Mesenchymal stem cell (in vitro differentiated cells and primary cell): ENCODE measurements around the gene CCDC187.

Experiments
- DNase-seq: peaks from one replicate; pipeline ENCODE4 v3.0.0-alpha.2; 2013
- H2AFZ ChIP-seq: one replicate; pipeline ENCODE4 v1.6.1; 2013; ENCODE audit warnings: low read depth, mild to moderate bottlenecking, control low read depth, inconsistent platforms, low read length, moderate library complexity
- H2AK5ac ChIP-seq: 2 replicates; pipeline ENCODE4 v1.6.1; 2013; ENCODE audit warnings: low read length, moderate library complexity, mild to moderate bottlenecking, inconsistent platforms; ENCODE audit not compliant: severe bottlenecking
- H2BK120ac ChIP-seq: one replicate; pipeline ENCODE4 v1.6.1; 2013; ENCODE audit warnings: low read depth, mild to moderate bottlenecking, inconsistent platforms, low read length, moderate library complexity
- H2BK12ac ChIP-seq, 2 experiments: one replicate each; pipeline ENCODE4 v1.6.1; 2013; ENCODE audit warnings: inconsistent platforms in 2 of 2, low read length in 2 of 2, mild to moderate bottlenecking in 2 of 2, moderate library complexity in 2 of 2, control low read depth in 1 of 2
- H2BK15ac ChIP-seq: one replicate; pipeline ENCODE4 v1.6.1; 2013; ENCODE audit warnings: mild to moderate bottlenecking, low read depth, inconsistent platforms; ENCODE audit not compliant: poor library complexity, severe bottlenecking
- H2BK5ac ChIP-seq: 2 replicates; pipeline ENCODE4 v1.6.1; 2013; ENCODE audit warnings: low read depth, mild to moderate bottlenecking, low read length, control low read depth, inconsistent platforms; ENCODE audit not compliant: poor library complexity, severe bottlenecking
- H3K14ac ChIP-seq, 2 experiments: one replicate each; pipeline ENCODE4 v1.6.1; 2013; ENCODE audit warnings: inconsistent platforms in 2 of 2, low read length in 2 of 2, control low read depth in 1 of 2, mild to moderate bottlenecking in 1 of 2, moderate library complexity in 1 of 2
- H3K18ac ChIP-seq, 2 experiments: one replicate each; pipeline ENCODE4 v1.6.1; 2013; ENCODE audit warnings: inconsistent platforms in 2 of 2, low read length in 2 of 2, control low read depth in 1 of 2, low read depth in 1 of 2, mild to moderate bottlenecking in 1 of 2
- H3K23ac ChIP-seq, 2 experiments: one replicate each; pipeline ENCODE4 v1.6.1; 2013; ENCODE audit warnings: inconsistent platforms in 2 of 2, low read length in 2 of 2, mild to moderate bottlenecking in 2 of 2, moderate library complexity in 2 of 2, control low read depth in 1 of 2
- H3K27ac ChIP-seq: 2 replicates; pipeline ENCODE4 v1.5.1; 2013; ENCODE audit warnings: mild to moderate bottlenecking, moderate library complexity, low read length, control low read depth, inconsistent platforms; ENCODE audit not compliant: poor library complexity, severe bottlenecking
- H3K27me3 ChIP-seq, 2 experiments: 2 replicates each; pipeline versions ENCODE4 v1.6.1 to v1.7.0; 2013; ENCODE audit warnings: low read length in 2 of 2, mild to moderate bottlenecking in 2 of 2, moderate library complexity in 2 of 2, control low read depth in 1 of 2, inconsistent platforms in 1 of 2; ENCODE audit not compliant: control insufficient read depth in 1 of 2, insufficient read depth in 1 of 2
- H3K36me3 ChIP-seq, 2 experiments: 2 replicates each; pipeline versions ENCODE4 v1.6.1 to v1.7.0; 2013; ENCODE audit warnings: low read length in 2 of 2, control low read depth in 1 of 2, inconsistent platforms in 1 of 2, low read depth in 1 of 2, mild to moderate bottlenecking in 1 of 2; ENCODE audit not compliant: insufficient read depth in 2 of 2, control insufficient read depth in 1 of 2
- H3K4ac ChIP-seq, 2 experiments: one replicate each; pipeline ENCODE4 v1.6.1; 2013; ENCODE audit warnings: inconsistent platforms in 2 of 2, low read length in 2 of 2, mild to moderate bottlenecking in 2 of 2, moderate library complexity in 2 of 2, control low read depth in 1 of 2, low read depth in 1 of 2
- H3K4me1 ChIP-seq: 2 replicates; pipeline ENCODE4 v1.6.1; 2013; ENCODE audit warnings: low read depth, low read length, control low read depth; ENCODE audit not compliant: control insufficient read depth, insufficient read depth
- H3K4me2 ChIP-seq: 2 replicates; pipeline ENCODE4 v1.6.1; 2013; ENCODE audit warnings: low read length, mild to moderate bottlenecking, inconsistent platforms; ENCODE audit not compliant: poor library complexity, severe bottlenecking
- H3K4me3 ChIP-seq, 2 experiments: 2 replicates each; pipeline versions ENCODE4 v1.5.1 to v1.7.0; 2013; ENCODE audit warnings: low read length in 2 of 2, mild to moderate bottlenecking in 2 of 2, control low read depth in 1 of 2, low read depth in 1 of 2; ENCODE audit not compliant: insufficient read depth in 1 of 2
- H3K79me1 ChIP-seq: replicated peaks from 2 replicates; pipeline ENCODE4 v1.6.1; 2013; ENCODE audit warnings: mild to moderate bottlenecking, control low read depth, low read length, inconsistent platforms; ENCODE audit not compliant: poor library complexity, severe bottlenecking
- H3K9ac ChIP-seq: 2 replicates; pipeline ENCODE4 v1.7.0; 2013; ENCODE audit warnings: mild to moderate bottlenecking, low read length, moderate library complexity
- H3K9me3 ChIP-seq: 2 replicates; pipeline ENCODE4 v1.7.0; 2013; ENCODE audit warnings: mild to moderate bottlenecking, low read length; ENCODE audit not compliant: control insufficient read depth
- H4K8ac ChIP-seq: one replicate; pipeline ENCODE4 v1.6.1; 2013; ENCODE audit warnings: inconsistent platforms, mild to moderate bottlenecking, low read length, moderate library complexity
- H4K91ac ChIP-seq: one replicate; pipeline ENCODE4 v1.6.1; 2013; ENCODE audit warnings: mild to moderate bottlenecking, low read length, inconsistent platforms
- WGBS: methylation state at CpG from one replicate; pipeline ENCODE4 v1.1.7; 2013; ENCODE audit warnings: mixed read lengths; 5-methylcytosine and 5-hydroxymethylcytosine counted together

The CCDC187 gene

DNA sequence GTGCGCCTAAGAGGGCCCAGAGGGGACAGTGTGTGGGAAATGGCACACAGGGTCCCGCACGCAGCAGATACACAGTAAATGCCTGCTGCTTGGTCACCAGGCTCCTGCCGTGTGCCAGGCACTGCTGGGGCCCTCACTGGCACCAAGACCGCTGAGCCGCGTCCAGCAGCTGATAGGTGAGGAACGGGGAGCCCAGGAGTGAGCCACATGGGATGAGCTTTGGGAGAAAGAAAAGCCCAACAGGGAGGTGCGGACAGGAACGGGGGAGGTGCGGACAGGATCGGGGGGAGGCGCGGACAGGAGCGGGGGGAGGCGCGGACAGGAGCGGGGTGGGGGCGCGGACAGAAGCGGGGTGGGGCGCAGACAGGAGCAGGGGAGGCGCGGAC lies 40.0 kb upstream of the CCDC187 start:
- H3K23ac ChIP-seq = no peak overlapping the region
- H3K9me3 ChIP-seq = no peaks in the 10 kb centered on the region
- WGBS = 97% methylated on average over 22 of the region's 24 CpGs
- no peak overlapping the region for H3K18ac ChIP-seq
- DNase-seq = no peak
- no peak overlapping the region for H2AK5ac ChIP-seq
- H2AFZ ChIP-seq = no peak overlapping the region
- H3K4ac ChIP-seq = no peak overlapping the region
- no peak overlapping the region for H3K27ac ChIP-seq
- H2BK5ac ChIP-seq = no peak overlapping the region
- peaks cover 49% of the 10 kb centered on the region for H3K4me1 ChIP-seq
- no peak overlapping the region for H2BK15ac ChIP-seq
- no peak overlapping the region for H3K4me2 ChIP-seq
- no peak overlapping the region for H2BK120ac ChIP-seq
- no peak overlapping the region for H3K9ac ChIP-seq
- peaks cover 29 to 68% of the 10 kb centered on the region in 2 experiments for H3K36me3 ChIP-seq
- no peak overlapping the region for H3K4me3 ChIP-seq
- H4K8ac ChIP-seq = peak overlapping the region; percentile 10
- no peak overlapping the region for H2BK12ac ChIP-seq
- no peaks in the 10 kb centered on the region for H3K27me3 ChIP-seq
- H4K91ac ChIP-seq = peak overlapping the region; percentile 35
- no peak overlapping the region for H3K14ac ChIP-seq
- peaks cover 8% of the 10 kb centered on the region for H3K79me1 ChIP-seq

- Histone ChIP-seq H3K4ac (no peak overlapping the region), H3K23ac (no peak overlapping the region), H2BK120ac (no peak overlapping the region), H3K27me3 (no peaks in the 10 kb centered on the region), H2AK5ac (no peak overlapping the region), H3K79me1 (peaks cover 12% of the 10 kb centered on the region), H3K14ac (no peak overlapping the region), H3K9me3 (no peaks in the 10 kb centered on the region), H4K91ac (peak overlapping the region; percentile 57), H2BK12ac (peak overlapping the region in 1 of 2 experiments; percentile 0), H2AFZ (no peak overlapping the region), H3K27ac (no peak overlapping the region), H3K9ac (no peak overlapping the region), H3K4me1 (peaks cover 47% of the 10 kb centered on the region), H3K36me3 (peaks cover 30 to 68% of the 10 kb centered on the region in 2 experiments), H3K4me3 (no peak overlapping the region), H3K4me2 (no peak overlapping the region), H2BK15ac (peak overlapping the region; percentile 29), H3K18ac (peak overlapping the region in 1 of 2 experiments; percentile 14), H2BK5ac (no peak overlapping the region), H4K8ac (peak overlapping the region; percentile 59)
- no peak for DNase-seq
- WGBS = 88% methylated on average over 22 of the region's 23 CpGs
Observed at GRCh38 chr9:136343121-136343883, 39.4 kb upstream of the CCDC187 start.

DNA sequence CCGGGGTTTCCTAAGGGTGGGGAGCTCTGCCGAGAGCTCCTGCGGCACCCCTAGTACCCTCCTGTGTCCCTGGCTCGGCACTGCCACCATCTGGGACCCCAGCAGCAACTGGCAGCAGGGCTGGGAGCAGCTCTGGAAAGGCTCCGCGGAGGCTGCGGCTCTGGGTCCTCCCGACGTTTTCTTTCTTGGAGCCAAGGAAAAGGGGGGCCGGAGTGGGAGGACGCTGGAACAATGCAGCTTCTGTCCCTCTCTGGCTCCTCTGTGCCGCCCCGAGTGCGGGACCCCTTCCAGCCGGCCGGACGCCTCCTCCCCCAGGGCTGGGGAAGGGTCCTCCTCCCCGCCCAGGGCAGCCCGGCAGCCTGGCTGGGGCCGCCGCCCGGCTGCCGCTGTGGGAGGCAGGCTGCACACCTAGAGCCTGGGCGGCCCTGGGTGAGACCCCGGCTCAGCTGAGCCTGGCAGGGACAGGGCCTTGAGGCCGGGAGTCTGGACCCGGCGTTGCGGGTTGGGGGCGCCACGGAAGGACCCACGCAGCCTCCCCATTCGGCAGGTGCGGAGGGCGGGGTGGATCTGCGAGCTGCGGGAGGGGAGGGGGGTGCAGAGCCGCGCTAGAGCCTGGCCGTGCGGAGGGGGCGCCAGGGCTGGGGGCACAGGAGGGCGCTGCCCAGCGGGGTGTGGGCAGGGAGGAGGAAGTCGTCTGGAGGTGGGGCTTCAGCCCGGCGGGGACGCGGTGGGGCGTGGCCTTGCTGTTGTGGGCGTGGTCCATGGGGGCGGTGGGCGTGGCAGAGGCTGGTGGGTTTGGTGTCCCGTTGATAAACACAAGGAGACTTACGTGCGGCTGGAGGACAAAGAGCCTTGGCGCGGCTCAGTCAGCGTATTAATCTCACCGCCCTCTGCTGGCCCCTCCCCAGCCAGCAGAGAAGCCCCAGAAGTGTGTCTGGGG lies 38.6 kb upstream of the CCDC187 start:
- Histone ChIP-seq H3K36me3 (peaks cover 37 to 74% of the 10 kb centered on the region in 2 experiments), H4K8ac (peak overlapping the region; percentile 59), H3K23ac (no peak overlapping the region), H3K9ac (no peak overlapping the region), H3K27me3 (no peaks in the 10 kb centered on the region), H2BK5ac (no peak overlapping the region), H3K4ac (no peak overlapping the region), H3K9me3 (no peaks in the 10 kb centered on the region), H3K27ac (no peak overlapping the region), H2AFZ (no peak overlapping the region), H3K14ac (no peak overlapping the region), H3K4me1 (peaks cover 46% of the 10 kb centered on the region), H3K4me3 (peak overlapping the region in 1 of 2 experiments; percentile 32), H3K18ac (peak overlapping the region; percentile 25 to 41), H4K91ac (no peak overlapping the region), H2AK5ac (no peak overlapping the region), H2BK15ac (peak overlapping the region; percentile 45), H3K4me2 (peak overlapping the region; percentile 49), H2BK120ac (no peak overlapping the region), H3K79me1 (peaks cover 12% of the 10 kb centered on the region), H2BK12ac (no peak overlapping the region)
- 41% methylated on average over 58 of the region's 60 CpGs for WGBS
- DNase-seq = peak; percentile 78

- no peak overlapping the region for H3K27ac ChIP-seq
- H3K79me1 ChIP-seq = peaks cover 12% of the 10 kb centered on the region
- DNase-seq = no peak
- no peak overlapping the region for H3K18ac ChIP-seq
- H2AFZ ChIP-seq = no peak overlapping the region
- no peak overlapping the region for H3K23ac ChIP-seq
- no peak overlapping the region for H4K8ac ChIP-seq
- H3K9me3 ChIP-seq = no peaks in the 10 kb centered on the region
- no peak overlapping the region for H2BK120ac ChIP-seq
- H3K27me3 ChIP-seq = no peaks in the 10 kb centered on the region
- no peak overlapping the region for H3K9ac ChIP-seq
- WGBS = 94% methylated on average over 9 of the region's 10 CpGs
- H2AK5ac ChIP-seq = no peak overlapping the region
- no peak overlapping the region for H4K91ac ChIP-seq
- H3K4me3 ChIP-seq = no peak overlapping the region
- H3K14ac ChIP-seq = no peak overlapping the region
- peaks cover 48% of the 10 kb centered on the region for H3K4me1 ChIP-seq
- H3K36me3 ChIP-seq = peaks cover 44 to 81% of the 10 kb centered on the region in 2 experiments
- no peak overlapping the region for H2BK15ac ChIP-seq
- no peak overlapping the region for H3K4ac ChIP-seq
- no peak overlapping the region for H2BK5ac ChIP-seq
- no peak overlapping the region for H3K4me2 ChIP-seq
- H2BK12ac ChIP-seq = no peak overlapping the region
Observed at GRCh38 chr9:136341769-136342168, 37.9 kb upstream of the CCDC187 start.
